NCI-H1436 treated with DMSO at 0.1 percent for 48 hours (cell line): ENCODE data around the gene POP4.

ENCODE experiments used
- DNase-seq: peaks from one replicate; lab custom pipeline; 2025; lab: John Stamatoyannopoulos, UW

Gene POP4

DNA sequence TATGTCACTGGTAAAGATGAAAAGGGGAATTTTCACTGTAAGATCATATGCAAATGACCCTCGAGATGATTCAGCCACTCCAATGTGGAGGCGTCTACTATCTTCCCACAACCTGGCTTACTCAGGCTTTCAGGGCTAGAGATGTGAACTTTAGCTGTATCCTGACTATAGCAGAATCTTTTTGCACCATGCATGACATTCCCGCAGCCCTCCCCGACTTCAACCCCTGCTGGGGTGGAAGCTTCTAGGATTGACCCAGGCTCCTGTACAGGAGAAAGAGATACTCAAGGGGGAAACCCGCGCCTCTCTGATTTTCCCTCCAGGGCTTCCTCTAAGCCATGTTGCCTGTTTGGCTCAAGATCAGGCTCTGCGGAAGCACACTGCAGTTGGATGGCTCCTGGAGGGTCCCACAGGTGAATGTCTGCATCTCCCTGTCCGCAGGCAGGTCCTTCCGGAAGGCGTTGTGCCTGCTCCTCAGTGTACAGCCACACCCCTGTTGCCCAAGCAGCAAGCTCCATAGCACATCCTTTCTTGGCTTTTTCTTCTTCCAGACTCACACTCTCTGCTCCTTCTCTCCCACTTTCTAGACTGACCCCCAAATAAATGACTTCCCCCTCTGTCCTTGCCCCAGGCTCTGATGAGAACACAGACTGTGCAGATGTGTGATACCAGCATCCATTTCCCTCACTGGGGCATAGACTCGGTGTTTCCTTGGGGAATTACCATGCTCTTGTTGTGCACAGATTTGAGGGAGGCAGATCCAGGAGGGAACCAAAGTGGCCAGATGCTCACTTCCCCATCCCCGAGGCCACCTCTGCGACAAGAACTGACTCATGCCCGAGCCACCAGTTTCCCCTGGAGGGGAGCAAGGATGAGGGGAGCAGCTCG, 29.1 kb upstream of the POP4 start:
- no peak for DNase-seq

DNA sequence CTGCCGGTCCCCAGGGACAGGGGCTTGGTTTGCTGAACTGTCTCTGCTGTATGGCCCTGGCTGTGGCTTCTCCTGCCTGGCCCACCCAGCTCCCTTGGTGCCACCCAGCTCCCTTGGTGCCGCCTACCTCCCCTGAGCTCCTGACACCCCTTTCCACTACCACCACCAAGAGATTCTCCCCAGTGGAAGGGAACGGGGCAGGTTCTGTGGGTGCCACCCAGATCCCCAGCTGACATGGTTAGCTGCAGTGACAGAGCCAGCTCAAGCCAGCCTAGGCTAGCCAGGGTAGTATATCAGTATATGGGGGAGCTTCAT, 28.5 kb upstream of the POP4 start:
- no peak for DNase-seq

DNA sequence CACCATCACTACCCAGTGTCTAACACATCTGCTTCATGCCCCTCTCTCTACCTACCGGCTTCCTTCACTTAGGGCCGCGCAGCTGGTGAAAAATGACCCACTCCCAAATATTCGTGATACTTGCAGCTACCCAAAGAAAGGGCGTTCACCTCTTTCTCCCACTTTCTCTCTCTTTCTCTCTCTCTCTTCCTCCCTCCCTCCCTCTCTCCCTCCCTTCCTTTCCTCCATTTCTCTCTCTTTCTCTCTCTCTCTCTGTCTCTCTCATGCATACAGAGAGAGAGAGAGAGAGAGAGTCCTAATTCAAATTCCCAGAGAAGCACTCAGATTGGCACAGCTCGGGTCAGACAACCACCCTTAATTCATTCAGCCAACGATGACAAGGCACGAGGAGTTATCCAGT, 27.7 kb upstream of the POP4 start:
- no peak for DNase-seq

DNA sequence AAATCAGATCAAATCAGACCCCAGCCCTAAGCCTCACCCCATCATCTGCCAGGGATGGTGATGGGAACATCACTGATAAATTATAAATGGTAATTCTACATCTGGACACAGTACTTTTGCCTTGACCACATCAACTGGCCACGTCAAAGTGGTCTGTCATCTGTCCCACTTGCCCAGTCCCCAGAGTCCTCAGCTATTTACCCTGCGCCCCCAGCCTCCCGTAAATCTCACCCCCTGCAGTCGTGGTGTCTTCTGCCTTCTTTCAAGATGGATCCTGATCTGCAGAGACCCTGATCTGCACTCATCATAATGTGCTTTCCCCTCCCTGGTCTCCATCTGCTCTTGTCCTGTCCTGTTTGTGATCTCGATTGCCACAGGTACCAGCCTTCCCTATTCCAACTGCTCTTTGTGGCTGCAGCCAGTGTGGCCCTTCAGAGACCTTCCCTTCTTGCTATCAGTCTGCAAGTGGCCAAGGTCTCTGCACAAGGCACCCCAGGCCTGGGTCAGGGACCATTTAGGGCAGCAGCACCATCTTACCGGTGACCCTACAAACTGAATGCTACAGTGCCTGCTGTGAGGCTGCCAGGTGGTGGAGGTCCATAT, 26.7 kb upstream of the POP4 start:
- DNase-seq: no peak

DNA sequence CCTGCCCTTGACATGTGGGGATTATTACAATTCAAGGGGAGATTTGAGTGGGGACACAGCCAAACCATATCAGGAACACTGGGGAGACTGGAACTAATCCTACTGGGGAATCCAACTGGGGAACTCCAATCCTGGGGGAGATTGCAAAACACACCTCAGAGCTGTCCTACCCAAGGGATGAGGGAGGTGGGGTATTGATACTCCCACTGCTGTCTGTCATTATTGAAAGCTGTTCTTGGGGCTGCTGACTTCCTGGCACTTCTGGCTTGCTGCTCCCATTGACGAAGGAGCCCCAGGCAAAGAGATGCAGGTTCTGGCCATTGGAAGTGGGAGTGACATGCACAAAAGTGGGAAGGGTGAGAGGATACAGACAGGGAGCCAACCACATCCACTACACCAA, 24.7 kb upstream of the POP4 start:
- no peak for DNase-seq

DNA sequence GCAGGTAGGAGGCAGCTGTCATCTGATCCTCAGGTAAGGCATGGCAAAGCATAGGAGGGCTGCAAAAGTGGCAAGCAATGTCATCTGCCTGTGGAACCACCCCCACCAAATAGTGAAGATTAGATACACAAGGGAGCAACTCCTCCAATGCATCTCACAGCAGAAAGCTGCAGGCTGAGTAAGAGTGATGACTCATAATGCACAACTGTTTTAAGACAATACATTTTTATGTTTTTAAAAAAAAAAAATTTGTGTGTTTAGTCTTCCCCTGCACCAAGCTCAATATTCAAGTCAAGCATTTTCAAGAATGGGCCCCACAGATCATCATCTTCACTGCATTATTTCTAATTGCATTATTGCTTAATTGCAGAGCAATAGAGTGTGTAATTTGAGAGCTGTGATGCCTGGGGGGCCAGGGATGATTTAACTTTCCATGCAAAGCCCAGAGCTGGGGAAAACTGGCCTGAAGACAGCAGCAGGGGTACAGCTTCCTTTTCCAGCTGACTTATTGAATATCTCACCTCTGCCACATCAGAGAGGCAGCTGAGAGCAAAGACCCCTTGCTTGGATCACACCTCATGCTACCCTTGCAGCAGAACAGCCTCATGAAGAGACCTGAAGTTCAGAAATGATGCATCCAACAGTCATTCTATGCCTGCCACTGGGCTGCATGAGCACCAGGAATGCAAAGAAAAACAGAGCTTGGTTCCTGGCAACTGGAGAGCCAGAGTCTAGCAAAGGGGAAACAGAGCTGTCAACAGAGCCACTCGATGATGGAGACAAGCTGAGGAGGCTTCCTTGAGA, 22.7 kb upstream of the POP4 start:
- DNase-seq: no peak

DNA sequence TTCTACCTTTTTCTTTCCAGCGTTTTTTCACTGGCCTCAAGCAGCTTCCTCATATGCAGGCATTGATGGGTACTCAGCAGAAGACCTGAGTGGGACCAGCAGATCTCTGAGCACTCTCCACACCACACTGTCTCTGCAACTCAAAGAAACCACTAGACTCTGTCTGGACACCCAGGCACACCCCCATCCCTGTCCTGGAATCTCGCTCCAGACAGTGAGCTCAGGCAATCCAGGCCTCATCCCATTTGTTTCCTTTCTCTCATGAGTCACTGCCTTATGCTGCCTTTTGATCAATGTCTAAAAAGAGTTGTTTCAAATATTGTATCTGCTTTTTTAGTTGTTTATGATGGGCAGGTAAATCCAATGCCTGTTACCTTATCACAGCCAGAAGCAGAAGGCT, 19.7 kb upstream of the POP4 start:
- no peak for DNase-seq

DNA sequence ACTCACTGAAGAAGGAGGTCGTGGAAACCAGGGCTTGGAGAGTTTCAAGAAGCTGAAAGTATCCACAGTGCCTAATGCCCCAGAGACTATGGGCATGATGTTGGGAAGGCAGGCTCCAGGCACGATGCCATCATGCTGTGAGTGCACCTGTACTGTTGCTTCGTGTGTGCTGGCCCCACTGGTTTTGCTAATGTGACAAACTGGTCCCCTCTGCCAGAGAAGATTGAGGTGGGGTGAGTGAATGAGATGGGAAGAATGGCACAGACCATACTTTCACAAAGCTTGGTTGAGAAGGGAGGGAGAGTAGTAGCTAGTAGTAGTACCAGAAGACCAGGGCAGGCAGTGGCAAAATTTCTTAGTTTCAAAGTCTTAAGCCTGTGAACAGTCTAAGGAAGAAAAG, 19.0 kb upstream of the POP4 start:
- no peak for DNase-seq

DNA sequence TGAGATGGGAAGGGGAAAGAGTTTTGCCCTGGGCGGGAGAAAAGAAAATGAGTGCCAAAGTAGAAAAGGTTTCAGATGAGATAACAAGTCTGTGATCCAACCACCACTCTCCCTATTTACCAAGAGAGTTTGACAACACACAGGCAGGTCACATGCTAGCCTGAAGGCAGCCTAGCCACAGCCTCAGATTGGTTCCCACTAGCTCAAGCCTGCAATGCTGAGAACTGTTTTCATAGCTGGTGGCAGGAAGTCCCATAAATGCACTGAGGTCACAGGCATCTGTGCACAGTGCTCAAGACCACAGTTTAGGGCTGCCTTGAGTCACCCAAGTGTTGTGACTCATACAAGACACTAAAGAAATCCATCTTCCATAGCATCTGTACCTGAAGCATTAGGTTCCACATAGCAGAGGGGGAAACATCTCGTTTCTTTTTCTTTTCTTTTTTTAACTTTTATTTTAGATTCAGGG, 18.5 kb upstream of the POP4 start:
- no peak for DNase-seq

DNA sequence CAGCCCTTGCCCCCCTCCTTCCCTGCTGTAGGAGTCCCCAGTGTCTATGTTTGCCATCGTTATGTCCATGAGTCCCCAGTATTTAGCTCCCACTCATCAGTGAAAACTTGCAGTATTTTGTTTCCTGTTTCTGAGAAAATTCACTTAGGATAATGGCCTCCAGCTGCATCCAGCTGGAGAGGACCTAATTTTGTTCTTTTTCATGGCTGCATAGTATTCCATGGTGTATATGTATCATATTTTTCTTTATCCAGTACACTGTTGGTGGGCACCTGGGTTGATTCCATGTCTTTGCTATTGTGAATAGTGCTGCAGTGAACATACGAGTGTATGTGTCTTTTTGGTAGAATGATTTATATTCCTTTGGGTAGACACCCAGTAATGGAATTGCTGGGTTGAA, 18.0 kb upstream of the POP4 start:
- no peak for DNase-seq

DNA sequence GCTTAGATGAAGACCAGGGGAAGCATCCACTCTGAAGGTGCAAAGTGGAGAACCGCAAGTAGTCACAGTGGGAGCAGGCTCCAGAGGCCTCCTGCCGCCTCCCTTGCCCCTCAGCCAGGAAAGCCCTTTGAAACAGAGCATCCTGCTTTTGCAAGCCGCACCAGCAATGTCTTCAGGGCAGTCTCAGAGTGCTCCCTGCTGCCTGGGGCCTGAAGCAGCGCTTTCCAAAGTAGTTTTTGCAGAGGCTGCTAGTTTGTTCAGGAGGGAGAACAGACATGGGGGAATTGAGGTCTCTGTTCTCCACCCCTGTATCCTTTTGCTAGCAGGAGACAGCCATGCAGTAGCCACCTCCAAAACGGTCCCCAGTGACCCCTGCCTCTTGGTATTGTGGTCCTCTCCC, 15.8 kb upstream of the POP4 start:
- DNase-seq: no peak

DNA sequence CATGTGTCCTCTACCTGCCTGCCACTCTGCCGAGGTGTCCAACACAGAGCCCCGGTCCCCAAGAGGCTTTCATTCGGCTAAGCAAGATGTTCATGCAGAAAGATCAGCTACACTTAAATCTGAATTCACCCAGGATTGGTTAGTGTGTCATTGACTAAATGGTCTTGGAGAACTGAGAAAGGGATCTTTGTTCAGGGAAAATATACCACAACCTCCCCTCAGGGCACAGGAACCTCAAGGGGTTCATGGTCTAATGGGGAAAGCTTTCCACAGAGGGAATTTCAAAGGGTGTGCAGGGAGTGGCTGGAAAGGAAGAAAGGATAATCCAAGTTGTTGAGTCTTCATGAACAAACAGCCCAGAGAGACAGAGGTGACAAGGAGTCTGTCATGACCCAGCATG, 14.4 kb upstream of the POP4 start:
- DNase-seq: no peak

DNA sequence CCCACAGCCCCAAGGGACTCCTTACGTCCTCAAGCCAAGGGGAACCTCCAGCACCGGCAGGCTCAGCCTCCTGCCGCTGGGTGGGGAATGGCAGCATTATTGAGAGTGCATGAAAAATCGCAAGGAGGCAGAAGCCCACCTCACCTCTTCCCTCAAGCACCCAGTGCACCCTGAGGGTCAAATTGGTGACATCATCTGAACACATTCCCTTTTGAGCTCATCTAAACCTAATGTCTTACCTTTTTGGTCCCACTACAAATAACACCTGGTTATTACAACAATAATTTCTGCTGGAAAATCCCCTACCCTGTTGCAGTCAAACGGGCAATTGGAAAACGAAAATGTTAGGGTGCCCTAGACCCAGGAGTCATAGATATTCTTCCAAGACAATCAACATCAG, 12.2 kb upstream of the POP4 start:
- DNase-seq: no peak

DNA sequence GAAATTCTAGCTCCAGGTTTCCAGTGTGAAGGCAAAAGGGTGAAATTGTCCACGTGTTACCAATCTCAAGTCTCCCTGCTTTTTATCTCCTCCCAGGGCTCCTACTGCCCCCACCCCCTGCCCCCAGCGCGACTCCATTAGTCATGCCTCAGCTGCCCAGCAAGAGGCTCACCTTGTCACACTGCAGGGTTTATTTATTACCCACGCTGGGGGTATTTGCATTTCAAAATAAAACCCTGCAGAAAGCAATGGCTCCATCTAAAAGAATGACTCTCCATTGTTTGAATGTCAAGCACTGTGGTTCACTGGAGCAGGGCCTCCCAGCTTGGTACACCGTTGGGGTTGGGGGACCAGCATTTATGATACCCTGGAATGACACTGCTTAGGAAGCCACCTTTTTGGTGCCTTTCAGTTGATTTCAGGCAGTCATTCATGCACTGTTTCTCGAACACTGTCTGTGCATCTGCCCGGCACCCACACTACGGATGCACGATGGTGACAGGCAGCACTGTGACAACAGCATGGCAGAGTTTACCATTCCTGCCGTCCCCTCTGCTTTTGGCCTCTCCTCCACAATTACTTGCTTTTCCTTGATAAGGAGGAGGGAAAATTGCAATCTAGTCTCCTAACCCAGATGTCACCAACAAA, 9.9 kb upstream of the POP4 start:
- DNase-seq: no peak

DNA sequence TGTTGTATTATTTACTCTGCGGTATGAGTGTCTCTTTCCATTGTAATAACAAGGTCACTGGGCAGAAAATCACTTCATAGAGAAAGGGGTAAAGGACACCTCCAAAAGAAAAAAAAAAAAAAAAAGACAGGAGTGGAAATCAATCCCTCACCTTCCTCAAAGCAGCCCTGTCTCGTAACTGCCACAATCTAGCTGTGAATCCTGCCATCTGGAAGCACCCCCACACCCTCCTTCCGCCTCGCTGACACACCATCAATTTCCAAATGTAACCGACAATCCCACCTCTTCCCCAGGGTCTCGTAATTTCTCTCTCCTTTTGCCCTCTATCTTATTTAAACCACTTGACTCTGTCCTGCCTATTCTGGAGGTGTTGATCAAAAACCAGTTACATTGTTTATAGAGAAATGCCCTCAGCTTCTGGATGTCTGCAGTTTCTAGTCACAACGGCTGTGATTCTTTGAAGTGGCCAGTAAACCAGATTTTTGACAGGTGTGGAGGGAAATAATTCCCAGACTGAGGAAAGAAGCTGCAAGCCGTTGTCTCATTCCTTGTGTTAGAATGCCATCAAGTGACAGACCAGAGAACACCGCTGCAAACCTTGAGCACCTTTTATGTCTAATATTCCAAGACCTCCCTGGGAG, 9.1 kb upstream of the POP4 start:
- DNase-seq: no peak

DNA sequence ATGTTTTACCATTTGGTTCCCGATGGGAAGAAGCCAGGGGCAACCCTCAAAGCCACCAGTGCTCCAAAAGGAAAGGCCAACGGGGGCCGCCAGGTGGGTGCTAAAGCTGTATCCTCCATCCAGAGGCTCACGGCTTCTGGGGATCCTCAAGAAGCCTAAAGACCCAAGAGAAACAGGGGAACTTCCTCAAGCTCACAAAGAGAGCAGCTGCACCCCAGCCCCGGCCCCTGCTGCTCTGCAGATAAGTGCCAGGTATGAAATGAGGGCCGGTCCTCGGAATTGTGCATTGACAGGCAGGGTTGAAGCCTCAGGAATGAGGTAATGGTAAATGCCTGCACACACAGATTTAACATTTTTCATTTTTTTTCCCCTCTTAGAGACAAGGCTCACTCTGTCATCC, 8.0 kb upstream of the POP4 start:
- no peak for DNase-seq

DNA sequence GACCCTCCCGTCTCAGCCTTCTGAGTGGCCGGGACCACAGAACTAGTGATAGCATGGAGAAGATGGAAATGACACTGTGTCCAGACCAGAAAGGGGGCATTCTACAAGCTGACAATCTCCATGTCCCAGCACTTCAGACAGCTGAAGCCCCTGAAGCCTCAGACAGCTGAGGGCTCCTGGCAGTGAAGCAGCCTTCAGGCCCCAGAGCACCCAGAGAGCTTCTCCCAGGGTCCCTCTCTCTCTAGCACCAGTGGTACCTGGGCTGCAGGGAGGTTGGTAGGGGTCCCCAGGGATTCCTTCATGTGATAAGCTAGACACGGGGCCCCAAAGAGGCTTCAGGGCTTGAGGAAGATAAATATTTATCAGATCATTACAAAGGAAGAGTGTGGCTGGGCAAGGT, 7.6 kb upstream of the POP4 start:
- no peak for DNase-seq

DNA sequence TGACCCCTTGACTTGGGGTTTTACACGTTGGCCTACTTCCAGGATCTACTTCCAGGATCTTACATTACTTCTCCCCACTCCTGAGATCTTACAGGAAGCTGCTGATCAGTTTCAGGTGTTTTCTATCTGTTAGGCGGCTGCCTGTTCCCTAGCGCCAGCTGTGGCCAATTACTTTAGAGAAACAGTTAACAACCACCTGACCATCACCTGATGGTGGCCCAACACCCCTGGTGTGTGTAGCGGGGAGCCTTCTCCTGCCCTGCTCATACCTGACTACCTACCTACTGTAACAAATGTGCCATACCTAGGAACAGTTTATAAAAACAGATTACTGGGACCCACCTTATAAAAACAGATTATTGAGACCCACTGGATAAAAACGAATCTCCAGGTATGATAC, 2.8 kb upstream of the POP4 start:
- no peak for DNase-seq

DNA sequence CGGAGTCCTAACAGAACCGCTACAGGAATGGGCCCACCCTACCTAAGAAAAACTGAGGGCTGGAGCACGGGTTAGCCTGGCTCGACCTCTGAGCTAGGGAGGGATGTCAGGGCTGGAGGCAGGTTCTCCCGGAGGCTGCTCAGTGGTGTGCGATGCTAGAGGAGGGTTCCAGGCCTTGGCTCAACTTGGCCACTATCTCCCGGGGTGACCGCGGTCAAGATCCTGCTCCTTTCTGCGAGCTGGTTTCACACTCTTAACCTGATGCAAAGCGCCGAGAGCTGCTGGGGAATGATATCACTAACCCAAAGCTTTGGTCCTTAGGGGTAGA, 301 bp downstream of the POP4 start:
- DNase-seq: no peak

DNA sequence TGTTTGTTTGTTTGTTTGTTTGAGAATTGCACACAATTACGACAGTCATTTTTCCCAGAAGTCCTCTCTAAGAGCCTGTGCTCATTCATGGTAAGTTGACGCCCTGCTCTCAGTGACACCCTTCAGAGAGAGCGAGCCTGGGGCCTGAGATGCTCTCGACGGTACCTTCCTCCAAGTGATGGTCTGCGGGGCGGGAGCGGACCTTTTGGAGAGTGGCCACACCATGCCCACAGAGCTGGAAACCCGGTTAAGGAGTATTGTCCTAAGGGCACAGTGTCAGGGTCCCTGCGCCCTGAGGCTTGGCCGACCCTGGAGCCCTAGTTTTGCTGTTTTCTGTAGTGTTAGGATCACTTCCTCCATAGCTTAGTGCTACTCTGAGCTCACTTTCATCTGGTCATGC, 3.6 kb downstream of the POP4 start:
- DNase-seq: no peak

DNA sequence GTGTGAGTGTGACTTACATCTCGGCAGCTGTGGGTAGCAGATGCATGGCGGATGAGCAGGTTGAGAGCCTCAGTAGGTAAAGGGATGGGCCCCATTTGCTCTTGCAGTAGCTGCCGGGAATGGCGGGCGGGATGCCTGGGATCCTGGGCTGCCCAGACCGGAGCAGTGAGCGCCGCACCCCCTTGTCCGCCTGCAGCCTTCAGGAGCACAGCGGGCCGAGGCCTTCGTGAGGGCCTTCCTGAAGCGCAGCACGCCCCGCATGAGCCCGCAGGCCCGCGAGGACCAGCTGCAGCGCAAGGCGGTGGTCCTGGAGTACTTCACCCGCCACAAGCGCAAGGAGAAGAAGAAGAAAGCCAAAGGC, 4.1 kb downstream of the POP4 start:
- DNase-seq: no peak

DNA sequence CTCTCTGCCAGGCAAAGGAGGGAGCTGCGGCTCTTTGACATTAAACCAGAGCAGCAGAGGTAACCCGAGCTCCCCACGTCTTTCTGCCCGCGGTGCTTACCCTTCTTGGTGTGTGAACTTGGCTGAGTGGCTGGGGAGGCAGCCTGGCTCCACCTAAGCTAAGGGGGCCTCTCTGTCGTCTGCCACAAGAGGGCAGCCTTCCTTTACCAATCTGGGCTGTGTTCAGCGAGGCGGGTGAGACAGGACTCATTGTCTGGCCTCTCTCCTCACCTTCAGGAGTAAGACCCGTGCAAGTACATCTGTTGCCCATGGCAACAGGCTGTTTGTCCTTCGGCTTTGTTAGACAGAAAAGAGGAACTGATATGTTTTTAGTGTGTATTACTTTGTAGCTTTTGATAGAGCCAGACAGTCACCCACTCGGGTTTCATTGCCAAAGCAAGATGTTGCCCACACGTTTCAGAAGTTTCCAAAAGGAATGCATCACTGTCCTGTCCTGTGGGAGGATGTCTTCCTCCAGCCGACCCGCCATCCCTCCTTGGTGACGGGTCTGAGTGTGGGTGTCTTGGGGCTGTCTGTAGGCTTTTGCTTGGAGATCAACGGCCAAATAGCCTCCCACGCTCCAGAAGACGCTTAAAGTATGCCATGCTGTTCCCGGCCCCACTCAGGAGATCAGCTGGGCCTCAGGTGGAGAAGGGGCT, 4.6 kb downstream of the POP4 start:
- DNase-seq: no peak
